NCI-H2196 (cell line): ENCODE data around the gene PRR7.

Experiments used
- DNase-seq: peaks from one replicate; lab custom pipeline; 2025; ENCODE audit not compliant: unreplicated experiment; lab: John Stamatoyannopoulos, UW

Gene PRR7

GRCh38 chr5:177421062-177421798, 25.4 kb upstream of the PRR7 start:
- DNase-seq: no peak

- DNase-seq: no peak
These were observed 22.9 kb upstream of the PRR7 start for GRCh38 chr5:177423671-177424070.

- no peak for DNase-seq
These were observed 21.3 kb upstream of the PRR7 start for GRCh38 chr5:177425196-177425800.

GRCh38 chr5:177425801-177426565, 20.6 kb upstream of the PRR7 start:
- peak; percentile 100 for DNase-seq

GRCh38 chr5:177426566-177427210, 19.9 kb upstream of the PRR7 start, which contains the start of gene GRK6:
TSS of gene GRK6 (plus strand) at chr5:177426676. CDS start at chr5:177426846, 170 bp downstream.
- peak; percentile 40 for DNase-seq

GRCh38 chr5:177427211-177427822, 19.3 kb upstream of the PRR7 start:
- DNase-seq: no peak

GRCh38 chr5:177427919-177428573, 18.6 kb upstream of the PRR7 start:
- no peak for DNase-seq

- no peak for DNase-seq
These were observed 17.9 kb upstream of the PRR7 start for GRCh38 chr5:177428574-177429217.

- no peak for DNase-seq
These were observed 17.2 kb upstream of the PRR7 start for GRCh38 chr5:177429248-177430040.

- no peak for DNase-seq
These were observed 16.3 kb upstream of the PRR7 start for GRCh38 chr5:177430140-177430951.

GRCh38 chr5:177430972-177431316, 15.7 kb upstream of the PRR7 start:
- DNase-seq: no peak

GRCh38 chr5:177431317-177432142, 15.1 kb upstream of the PRR7 start:
- no peak for DNase-seq

- DNase-seq: no peak
These were observed 14.3 kb upstream of the PRR7 start for GRCh38 chr5:177432143-177432838.

GRCh38 chr5:177432839-177433657, 13.6 kb upstream of the PRR7 start:
- no peak for DNase-seq

- no peak for DNase-seq
These were observed 12.9 kb upstream of the PRR7 start for GRCh38 chr5:177433658-177434217.

- no peak for DNase-seq
These were observed 12.2 kb upstream of the PRR7 start for GRCh38 chr5:177434437-177434836.
